GM06990 (cell line): ENCODE measurements around the gene TLE2.

Experiments used
- DNase-seq: peaks from one replicate; pipeline ENCODE4 v3.0.0-alpha.2; 2011; ENCODE audit not compliant: insufficient read length; ENCODE audit errors: extremely low read depth
- H3K27me3 ChIP-seq: replicated peaks from 2 replicates; pipeline ENCODE4 v1.6.0; 2011; ENCODE audit warnings: low read length; ENCODE audit not compliant: control insufficient read depth, insufficient read depth
- H3K36me3 ChIP-seq: 2 replicates; pipeline ENCODE4 v1.5.1; 2011; ENCODE audit warnings: low read length; ENCODE audit not compliant: control insufficient read depth, insufficient read depth
- H3K4me3 ChIP-seq: replicated peaks from 2 replicates; pipeline ENCODE4 v1.5.1; 2011; ENCODE audit warnings: low read depth, mild to moderate bottlenecking, control low read depth, low read length
- TF ChIP-seq, protein P1 (sequence below): IDR thresholded peaks from 2 replicates; pipeline ENCODE4 v1.5.1; 2011; ENCODE audit warnings: low read length, control low read depth, mild to moderate bottlenecking, inconsistent platforms; ENCODE audit not compliant: insufficient read depth, poor library complexity, severe bottlenecking

TLE2 gene

GRCh38 chr19:3058009-3058820 lies 29.1 kb upstream of the TLE2 start:
- no peaks in the 10 kb centered on the region for H3K27me3 ChIP-seq
- TF ChIP-seq, protein P1, sequence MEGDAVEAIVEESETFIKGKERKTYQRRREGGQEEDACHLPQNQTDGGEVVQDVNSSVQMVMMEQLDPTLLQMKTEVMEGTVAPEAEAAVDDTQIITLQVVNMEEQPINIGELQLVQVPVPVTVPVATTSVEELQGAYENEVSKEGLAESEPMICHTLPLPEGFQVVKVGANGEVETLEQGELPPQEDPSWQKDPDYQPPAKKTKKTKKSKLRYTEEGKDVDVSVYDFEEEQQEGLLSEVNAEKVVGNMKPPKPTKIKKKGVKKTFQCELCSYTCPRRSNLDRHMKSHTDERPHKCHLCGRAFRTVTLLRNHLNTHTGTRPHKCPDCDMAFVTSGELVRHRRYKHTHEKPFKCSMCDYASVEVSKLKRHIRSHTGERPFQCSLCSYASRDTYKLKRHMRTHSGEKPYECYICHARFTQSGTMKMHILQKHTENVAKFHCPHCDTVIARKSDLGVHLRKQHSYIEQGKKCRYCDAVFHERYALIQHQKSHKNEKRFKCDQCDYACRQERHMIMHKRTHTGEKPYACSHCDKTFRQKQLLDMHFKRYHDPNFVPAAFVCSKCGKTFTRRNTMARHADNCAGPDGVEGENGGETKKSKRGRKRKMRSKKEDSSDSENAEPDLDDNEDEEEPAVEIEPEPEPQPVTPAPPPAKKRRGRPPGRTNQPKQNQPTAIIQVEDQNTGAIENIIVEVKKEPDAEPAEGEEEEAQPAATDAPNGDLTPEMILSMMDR = no peak
- H3K4me3 ChIP-seq = no peak overlapping the region
- H3K36me3 ChIP-seq = peaks cover 34% of the 10 kb centered on the region
- no peak for DNase-seq

- Histone ChIP-seq H3K27me3 (no peaks in the 10 kb centered on the region), H3K4me3 (no peak overlapping the region), H3K36me3 (peaks cover 36% of the 10 kb centered on the region)
- TF ChIP-seq, protein P1 = no peak
- no peak for DNase-seq
Observed at GRCh38 chr19:3057275-3057714, 28.2 kb upstream of the TLE2 start.

GRCh38 chr19:3056417-3057088 lies 27.5 kb upstream of the TLE2 start:
- no peak overlapping the region for H3K4me3 ChIP-seq
- TF ChIP-seq, protein P1 = no peak
- peaks cover 36% of the 10 kb centered on the region for H3K36me3 ChIP-seq
- no peaks in the 10 kb centered on the region for H3K27me3 ChIP-seq
- DNase-seq = no peak

DNA sequence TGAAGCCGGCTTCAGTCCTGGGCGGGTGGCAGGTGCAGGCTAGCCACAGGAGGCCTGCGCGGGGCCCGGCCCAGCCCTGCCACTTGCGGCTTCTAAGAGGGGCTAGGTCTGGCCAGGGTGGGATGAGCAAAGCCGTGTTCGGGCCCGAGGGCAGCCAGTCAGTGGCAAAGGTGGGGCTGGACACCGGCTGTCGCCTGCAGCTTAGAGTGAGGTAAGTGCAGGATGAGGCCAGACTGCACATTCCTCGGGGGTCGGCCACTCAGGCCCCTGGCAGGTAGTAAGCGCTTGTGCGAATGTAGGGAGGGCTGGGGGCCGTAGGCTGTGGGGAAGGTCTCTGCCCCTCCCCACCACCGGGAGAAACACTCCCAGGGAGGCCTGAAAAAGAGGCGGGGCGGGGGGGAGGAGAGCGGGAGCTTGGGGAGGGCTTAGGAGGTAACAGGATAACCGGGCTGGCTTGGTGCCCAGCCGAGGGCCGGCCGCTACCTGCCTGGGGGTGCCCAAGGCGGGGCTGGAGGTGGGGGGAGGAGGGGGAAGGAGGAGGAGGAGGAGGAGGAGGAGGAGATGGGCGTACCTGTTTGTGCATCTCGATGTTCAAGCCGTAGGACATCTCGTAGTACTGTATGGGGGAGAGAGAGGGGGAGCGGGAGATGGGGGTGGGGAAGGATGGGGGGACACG lies 26.8 kb upstream of the TLE2 start:
- H3K27me3 ChIP-seq = no peaks in the 10 kb centered on the region
- no peak overlapping the region for H3K4me3 ChIP-seq
- TF ChIP-seq, protein P1 = no peak
- no peak for DNase-seq
- peaks cover 36% of the 10 kb centered on the region for H3K36me3 ChIP-seq

- TF ChIP-seq, protein P1 = no peak
- DNase-seq = no peak
- H3K4me3 ChIP-seq = no peak overlapping the region
- no peaks in the 10 kb centered on the region for H3K27me3 ChIP-seq
- H3K36me3 ChIP-seq = peaks cover 36% of the 10 kb centered on the region
Observed at GRCh38 chr19:3054972-3055740, 26.1 kb upstream of the TLE2 start.
